Dermis blood vessel endothelial cell (primary cell): ENCODE results near the gene GLDN. TPM values are rescaled to one million over a fixed set of nuclear protein-coding genes. Genes with fewer than 3 reads are reported as not detected.

Source experiments
- DNase-seq: peaks from one replicate; pipeline ENCODE4 v3.0.0; 2010
- total RNA-seq: library from RNA; depleted of rRNA; stranded (reverse); fragments of >200 nt; gene quantifications from 2 replicates; pipeline ENCODE4 v1.2.3, GENCODE V29; 2014

GLDN gene
- total RNA-seq, 1 donor from 2014 or later = not detected

GRCh38 chr15:51363383-51363782 is 21.9 kb downstream of the GLDN start:
- DNase-seq = no peak

DNA sequence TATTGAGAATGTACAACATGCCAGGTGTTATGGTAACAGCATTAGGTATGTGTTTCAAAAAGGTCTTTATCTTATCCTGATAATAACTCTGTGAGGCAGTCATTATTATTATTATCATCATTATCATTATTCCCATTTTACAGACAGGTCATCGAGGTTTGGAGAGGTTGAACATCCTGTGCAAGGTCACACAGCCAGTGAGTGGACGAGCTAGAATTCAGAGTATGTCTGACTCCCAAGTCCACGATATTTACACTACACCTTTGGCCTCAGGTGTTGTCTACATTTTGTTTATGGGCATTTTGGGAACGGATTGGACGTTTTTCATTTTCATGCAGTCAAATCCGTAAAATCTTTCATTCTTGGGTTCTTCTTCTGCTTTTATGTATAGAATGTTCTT is 24.0 kb downstream of the GLDN start:
- DNase-seq = no peak

DNA sequence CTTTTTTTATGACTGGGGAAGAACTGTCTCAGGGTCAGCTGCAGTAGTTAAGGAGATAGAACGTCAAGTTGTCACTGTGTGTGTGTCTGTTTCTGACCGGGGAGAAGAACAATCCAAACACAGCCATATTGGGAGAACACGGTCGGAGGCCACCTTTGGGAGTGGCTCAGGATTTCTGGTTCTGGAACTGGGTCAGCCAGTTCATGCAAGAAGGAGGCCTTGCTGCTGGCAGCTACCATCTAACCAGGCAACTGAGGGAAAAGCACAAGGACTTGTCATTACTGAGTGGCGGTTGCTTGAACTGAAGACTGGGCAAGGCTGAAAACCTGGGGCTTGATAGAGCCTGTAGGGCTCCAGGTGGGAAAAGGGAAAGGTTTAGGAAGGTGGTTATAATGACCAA is 24.6 kb downstream of the GLDN start:
- DNase-seq = no peak

GRCh38 chr15:51366920-51367319 is 25.5 kb downstream of the GLDN start:
- DNase-seq = peak; percentile 7

DNA sequence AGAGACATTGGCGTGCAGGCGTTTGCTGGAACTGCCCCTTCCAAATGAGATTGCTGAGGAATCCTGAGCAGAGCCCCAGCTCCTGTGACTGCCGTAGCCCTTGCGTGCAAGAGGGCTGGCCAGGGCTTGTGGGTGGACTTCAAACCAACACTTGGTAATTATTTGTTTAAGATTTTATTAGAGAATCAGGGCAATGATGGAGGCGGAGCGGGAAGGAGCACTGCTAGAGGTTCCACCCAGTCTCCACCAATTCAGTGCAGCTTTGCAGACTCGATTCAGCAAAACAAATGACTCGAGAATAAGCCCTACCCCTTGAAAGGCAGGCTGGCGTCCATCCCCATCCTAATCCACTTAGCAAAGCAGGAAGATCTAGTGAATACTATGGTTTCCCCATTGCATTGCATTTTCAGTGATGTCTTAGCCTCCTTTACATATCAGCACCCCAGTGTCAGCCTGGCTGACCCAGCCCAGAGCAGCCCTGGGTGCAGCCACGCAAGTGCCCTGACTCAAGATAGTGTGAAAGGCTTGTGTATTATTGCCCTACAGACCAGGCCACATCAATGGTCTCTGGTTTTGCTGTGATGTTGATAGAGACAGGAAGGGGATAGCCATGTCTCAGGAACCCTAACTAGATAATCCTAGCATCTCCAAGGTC is 26.0 kb downstream of the GLDN start:
- DNase-seq = no peak

DNA sequence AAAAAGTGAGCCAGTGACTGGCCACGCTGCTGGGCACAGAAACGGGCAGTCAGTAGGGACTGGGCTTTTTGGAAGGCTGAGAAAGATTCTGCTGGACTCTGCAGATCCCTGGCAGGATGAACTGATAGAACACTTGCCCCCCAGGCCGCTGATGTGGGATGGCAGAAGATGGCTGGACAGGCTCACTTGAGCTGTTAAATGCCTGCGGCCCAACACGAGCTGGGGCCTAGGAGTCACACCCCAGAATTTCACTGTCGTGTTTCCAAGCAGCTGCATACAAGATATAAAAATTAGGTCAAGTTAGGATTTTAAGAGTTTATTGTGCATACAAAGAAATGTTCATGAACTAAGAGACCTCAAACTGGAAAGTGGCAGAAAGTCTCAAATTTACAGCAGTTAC is 26.9 kb downstream of the GLDN start:
- DNase-seq = no peak

DNA sequence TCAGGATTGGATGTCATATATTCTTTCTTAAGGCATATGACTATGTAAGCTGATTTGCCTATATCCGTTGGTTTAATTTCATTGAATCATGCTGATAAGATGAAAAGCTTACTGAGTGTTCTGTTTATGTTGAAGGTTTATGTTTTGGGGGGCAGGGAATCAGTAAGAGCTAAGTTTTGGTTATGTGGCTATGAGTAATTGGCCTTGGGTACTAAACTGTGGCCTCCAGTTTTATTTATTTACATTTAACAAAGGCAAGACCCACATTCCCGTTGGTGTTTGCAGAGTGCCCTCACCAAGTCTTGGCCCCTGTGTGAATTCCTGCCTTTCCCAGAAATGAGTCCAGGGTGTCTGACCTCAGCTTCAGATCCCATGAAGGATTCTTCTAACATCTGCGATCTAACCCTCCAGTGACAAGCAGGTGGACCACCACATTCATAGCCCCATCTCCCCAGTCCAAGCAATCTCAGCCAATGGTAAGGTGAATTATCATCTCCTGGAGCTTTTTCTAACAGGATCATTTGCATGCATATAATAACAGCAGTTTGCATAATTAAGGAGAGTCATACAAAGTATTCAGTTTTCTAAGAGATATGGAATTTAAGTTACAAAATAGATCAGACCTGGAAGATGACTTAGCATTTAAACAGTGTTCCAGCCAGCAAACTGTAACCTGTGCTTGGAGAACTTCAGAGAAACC is 27.4 kb downstream of the GLDN start:
- no peak for DNase-seq

- no peak for DNase-seq
These were observed 28.0 kb downstream of the GLDN start for GRCh38 chr15:51369451-51369761.

DNA sequence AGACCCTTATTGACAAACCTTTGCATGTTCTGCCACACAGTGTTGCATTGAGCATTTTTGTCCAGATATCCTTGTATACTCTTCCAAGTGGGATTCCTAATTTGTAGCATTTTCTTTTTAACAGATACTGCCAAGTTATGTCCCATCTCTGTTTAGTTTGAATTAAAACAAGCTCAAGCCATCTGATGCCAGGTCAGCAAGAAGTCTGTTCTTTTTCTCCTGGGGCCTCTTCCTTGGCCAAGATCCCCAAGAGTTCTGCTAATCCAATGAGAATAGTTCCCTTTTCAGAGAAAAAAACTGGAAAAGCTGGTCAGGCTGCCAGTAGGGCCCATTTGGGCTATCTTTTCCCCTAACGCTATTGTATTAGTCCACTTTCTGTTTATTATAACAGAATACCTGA is 29.8 kb downstream of the GLDN start:
- DNase-seq = no peak

DNA sequence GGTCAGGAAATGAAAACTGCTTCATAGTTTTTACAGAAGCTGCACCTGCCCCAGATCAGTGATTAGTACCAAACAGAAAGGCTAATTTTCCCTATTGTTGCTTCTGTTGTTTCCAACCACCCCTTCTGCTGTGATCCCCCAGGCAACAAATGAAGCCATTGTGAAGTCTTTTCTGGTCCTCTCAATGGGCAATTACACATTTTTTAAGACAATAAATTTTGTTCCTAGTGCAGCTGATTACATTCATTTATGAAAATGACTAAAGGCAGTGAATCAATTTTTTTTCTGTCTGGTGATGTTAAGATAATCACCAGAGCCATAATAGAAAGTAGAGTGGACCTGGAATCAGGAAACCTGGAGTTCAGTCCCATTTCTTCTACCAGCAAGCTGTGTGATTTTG is 32.7 kb downstream of the GLDN start:
- no peak for DNase-seq

GRCh38 chr15:51375966-51376640 is 34.6 kb downstream of the GLDN start:
- DNase-seq = no peak

GRCh38 chr15:51377038-51377786 is 35.8 kb downstream of the GLDN start:
- no peak for DNase-seq

DNA sequence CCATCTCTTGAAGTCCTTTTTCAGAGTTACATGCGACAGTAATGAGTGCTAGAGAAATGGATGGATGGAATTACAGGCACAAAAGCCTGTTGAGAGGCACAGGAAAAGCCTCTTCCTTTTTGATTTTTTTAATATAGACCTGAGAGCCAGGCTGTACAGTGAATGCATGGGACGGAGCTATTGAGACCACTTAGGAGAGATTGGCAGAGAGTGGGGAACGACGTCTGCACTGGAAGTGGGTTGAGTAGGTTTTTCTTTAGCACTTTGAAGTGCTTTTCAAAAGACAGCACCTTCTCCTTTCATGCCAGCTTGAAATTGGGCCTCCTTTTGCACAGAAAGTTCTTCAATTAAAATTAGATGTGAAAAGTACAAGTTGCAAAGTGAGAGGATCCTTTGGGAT is 37.0 kb downstream of the GLDN start:
- no peak for DNase-seq

- no peak for DNase-seq
These were observed 37.9 kb downstream of the GLDN start for GRCh38 chr15:51379390-51379789.

DNA sequence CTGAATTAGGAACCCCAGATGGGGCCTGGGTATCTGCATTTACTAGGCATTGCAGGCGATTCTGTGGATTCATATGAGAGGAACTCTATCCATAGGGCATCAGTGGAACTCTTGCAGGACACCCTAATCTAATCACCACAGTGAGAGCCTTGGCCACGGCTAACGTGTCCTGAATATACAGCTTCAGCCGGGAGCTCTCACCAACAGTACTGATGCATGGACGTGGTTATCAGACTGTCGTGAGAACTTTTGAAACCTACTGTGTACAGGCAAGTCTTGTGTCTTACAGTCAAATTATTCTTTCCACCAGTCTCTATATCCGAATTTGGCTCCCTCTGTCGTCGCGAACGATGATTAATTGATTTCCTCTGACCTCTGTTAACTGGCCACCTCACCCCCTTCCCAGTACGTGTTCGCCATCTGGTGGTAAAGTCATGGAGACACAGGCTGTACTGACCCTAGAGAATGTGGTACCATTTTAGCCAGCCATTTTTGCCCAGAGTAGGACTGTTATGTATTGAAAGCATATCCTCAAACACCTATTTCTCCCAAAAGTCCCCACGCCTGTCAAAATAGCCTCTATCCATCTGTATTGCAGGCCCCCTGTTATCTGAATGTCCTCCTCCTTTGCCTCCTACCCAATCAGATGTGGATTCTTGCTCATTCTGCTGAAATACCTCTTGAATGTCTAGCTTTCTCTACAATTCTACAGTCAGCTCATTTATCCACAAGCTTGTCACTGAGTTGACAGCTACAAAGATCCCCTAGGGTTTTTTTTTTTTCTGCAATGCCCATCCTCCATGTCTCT is 39.7 kb downstream of the GLDN start:
- DNase-seq = peak; percentile 86

- peak; percentile 70 for DNase-seq
These were observed 41.3 kb downstream of the GLDN start for GRCh38 chr15:51382787-51383186.

DNA sequence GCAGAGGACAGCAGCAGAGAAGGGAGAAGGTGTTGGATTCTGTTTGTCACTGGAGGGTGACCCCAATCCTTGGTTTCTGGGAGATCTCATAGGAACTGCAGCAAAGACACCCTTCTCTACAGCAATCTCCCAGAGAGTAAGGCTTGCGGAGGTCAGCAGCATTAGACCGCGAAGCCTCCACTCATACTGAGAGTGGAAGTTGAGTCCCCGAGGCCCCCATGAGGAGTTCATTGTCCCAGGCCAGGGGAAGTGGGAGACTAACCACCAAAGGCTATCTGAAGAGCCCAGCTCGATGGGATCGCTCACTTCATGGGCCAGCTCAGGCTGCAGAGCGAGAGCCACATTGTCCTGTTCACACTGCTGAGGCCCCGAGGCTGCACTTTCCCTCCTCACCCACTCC is 44.6 kb downstream of the GLDN start:
- DNase-seq = no peak

DNA sequence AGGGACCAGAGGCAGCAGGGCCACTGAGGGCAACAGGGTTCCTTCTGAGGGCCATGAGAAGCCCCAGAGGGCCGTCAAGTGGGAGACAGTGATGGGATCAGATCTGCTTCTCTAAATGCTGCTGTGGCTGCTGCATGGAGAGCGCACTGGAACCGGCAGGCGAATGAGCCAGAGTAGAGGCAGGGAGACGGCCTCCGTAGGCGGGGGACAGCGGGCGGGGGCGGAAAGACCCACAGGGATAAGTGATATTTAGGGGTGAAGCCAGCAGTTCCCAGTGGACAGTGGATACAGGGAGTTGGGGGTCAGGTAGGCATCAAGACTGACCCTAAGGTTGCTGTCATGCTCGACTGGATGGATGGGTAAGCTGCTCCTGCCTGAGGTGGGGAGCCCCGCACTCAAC is 45.0 kb downstream of the GLDN start:
- no peak for DNase-seq

GRCh38 chr15:51386960-51387698 is 45.7 kb downstream of the GLDN start:
- DNase-seq = no peak

- no peak for DNase-seq
These were observed 46.2 kb downstream of the GLDN start for GRCh38 chr15:51387699-51388041.

DNA sequence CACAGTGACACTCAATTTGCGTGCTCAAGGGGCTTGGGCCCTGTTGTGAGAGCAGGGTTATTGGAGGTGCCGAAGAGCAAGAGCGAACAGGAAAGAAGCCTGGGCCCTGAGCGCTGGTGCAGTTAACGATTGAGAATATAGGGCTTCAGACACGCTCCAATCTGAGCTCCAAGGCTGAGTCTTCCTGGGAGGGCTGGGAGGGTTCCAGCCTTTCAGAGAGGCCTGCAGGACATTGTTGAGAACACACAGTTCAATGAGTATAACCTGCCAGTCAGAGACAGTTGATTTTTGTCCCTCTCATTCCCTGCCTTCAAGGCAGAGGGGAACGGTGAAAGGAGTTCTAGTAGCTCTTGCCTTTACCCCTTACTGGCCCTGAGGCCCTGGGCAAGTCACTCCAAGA is 47.3 kb downstream of the GLDN start:
- no peak for DNase-seq
